Lower leg skin (tissue), 3 donors: ENCODE data around the gene SLIT3.

ENCODE experiments used
- CTCF ChIP-seq, 3 donors: fragments of 450-650 bp; IDR thresholded peaks; one replicate each; pipeline ENCODE4 v1.5.1; 2016; ENCODE audit warnings: antibody characterized with exemption in 3 of 3, mild to moderate bottlenecking in 3 of 3, moderate library complexity in 2 of 3
- POLR2A ChIP-seq, 2 donors: fragments of 450-650 bp; IDR thresholded peaks; one replicate each; pipeline ENCODE4 v1.6.1; 2016 to 2017; ENCODE audit warnings: antibody characterized with exemption in 2 of 2, mild to moderate bottlenecking in 1 of 2, moderate library complexity in 1 of 2

- no peak for TF ChIP-seq CTCF (IDR thresholded peaks at IDR 0.05)
- no peak for TF ChIP-seq POLR2A (IDR thresholded peaks at IDR 0.05)
Observed at GRCh38 chr5:168870910-168871309, 430.0 kb downstream of the SLIT3 start.
